ENCODE data around the gene DHCR24.

DHCR24 gene

GRCh38 chr1:54854381-54855020 is 32.5 kb downstream of the DHCR24 start:
- no peak overlapping the region for H3K4me3 ChIP-seq (ENCODE audit: low read length)
- TF ChIP-seq, protein P1, sequence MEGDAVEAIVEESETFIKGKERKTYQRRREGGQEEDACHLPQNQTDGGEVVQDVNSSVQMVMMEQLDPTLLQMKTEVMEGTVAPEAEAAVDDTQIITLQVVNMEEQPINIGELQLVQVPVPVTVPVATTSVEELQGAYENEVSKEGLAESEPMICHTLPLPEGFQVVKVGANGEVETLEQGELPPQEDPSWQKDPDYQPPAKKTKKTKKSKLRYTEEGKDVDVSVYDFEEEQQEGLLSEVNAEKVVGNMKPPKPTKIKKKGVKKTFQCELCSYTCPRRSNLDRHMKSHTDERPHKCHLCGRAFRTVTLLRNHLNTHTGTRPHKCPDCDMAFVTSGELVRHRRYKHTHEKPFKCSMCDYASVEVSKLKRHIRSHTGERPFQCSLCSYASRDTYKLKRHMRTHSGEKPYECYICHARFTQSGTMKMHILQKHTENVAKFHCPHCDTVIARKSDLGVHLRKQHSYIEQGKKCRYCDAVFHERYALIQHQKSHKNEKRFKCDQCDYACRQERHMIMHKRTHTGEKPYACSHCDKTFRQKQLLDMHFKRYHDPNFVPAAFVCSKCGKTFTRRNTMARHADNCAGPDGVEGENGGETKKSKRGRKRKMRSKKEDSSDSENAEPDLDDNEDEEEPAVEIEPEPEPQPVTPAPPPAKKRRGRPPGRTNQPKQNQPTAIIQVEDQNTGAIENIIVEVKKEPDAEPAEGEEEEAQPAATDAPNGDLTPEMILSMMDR (IDR thresholded peaks at IDR 0.05; ENCODE audit: insufficient read depth, low read depth, low read length, missing control alignments), result no peak
- no peak for DNase-seq (ENCODE audit: low read depth)

DNA sequence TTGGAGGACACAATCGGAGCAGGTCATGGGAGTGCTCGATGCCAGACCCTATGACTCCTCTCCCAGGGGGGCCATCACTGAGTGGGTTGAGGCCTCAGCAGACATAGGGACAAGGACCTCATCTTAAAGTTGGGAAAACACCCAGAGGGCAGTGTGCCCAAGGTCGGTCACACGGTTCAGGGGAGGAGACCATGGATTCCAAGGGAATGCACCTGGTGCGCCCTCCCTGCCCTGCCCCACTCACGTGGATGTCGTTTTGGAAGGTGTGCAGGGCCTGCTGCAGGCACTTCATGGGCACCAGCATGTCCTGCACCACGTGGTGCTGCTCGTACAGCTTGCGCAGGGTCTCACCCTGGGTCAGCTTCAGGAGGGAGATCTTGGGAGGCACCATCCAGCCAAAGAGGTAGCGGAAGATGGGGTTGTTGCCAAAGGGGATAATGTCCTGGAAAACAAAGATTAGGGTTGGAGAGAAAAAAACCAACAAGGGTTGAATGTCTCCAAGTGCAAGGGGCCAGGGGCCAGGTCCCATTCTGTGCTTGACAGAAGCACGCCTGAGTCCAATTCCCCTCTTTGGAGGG is 33.1 kb downstream of the DHCR24 start:
- no peak for DNase-seq (ENCODE audit: low read depth)
- H3K4me3 ChIP-seq (ENCODE audit: low read length), result no peak overlapping the region
- TF ChIP-seq, protein P1 (IDR thresholded peaks at IDR 0.05; ENCODE audit: insufficient read depth, low read depth, low read length, missing control alignments), result no peak

- no peak for DNase-seq (ENCODE audit: low read depth)
- TF ChIP-seq, protein P1 (IDR thresholded peaks at IDR 0.05; ENCODE audit: insufficient read depth, low read depth, low read length, missing control alignments), result no peak
- no peak overlapping the region for H3K4me3 ChIP-seq (ENCODE audit: low read length)
These were observed 33.8 kb downstream of the DHCR24 start for GRCh38 chr1:54853096-54853792.

DNA sequence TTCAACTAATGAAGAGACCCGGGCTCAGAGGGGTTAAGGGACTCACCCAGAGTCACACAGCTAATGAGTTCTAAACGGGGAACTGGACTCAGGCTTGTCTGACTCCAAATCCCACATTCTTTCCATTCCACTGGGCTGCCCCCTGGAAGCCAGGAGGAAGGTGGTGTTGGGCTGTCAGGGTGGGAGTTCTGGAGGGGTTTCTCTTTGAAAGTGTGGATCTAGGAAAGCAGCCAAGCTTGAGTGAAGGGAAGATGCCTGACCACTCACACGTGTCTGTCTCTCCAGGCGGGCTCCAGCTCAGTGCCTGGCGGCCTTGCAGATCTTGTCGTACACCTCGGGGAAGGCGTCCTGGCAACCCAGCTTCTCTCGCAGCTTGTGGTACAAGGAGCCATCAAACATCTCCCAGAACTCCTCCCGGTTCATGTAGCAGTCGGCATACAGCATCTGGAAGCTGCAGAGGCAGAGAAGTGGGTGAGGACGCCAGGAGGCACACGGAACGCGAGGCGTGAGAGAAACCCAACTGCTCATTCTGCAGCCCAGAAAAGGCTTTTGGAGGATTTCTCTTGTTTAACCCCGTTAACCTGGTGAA is 35.0 kb downstream of the DHCR24 start:
- TF ChIP-seq, protein P1 (IDR thresholded peaks at IDR 0.05; ENCODE audit: insufficient read depth, low read depth, low read length, missing control alignments), result no peak
- no peak for DNase-seq (ENCODE audit: low read depth)
- H3K4me3 ChIP-seq (ENCODE audit: low read length), result no peak overlapping the region

DNA sequence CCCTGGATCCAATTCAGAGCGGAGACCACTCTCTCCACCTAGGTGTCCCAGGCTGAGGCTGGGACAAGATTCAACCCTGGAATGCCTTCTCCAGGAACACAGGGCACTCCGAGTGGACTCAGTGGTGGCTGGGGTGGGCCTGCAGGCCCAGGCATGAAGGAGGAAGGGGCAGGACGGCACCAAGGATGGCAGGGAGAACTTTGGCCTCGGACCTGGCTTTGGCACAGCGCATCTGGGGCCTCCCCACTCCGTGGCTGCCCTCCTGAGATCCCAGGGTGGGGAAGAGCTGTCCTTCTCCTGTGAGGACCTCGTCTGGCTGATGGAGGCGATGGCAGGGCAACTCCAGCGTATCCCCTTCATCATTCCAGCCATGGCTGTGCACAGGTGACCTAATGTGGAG is 35.6 kb downstream of the DHCR24 start:
- no peak overlapping the region for H3K4me3 ChIP-seq (ENCODE audit: low read length)
- DNase-seq (ENCODE audit: low read depth), result no peak
- TF ChIP-seq, protein P1 (IDR thresholded peaks at IDR 0.05; ENCODE audit: insufficient read depth, low read depth, low read length, missing control alignments), result no peak

DNA sequence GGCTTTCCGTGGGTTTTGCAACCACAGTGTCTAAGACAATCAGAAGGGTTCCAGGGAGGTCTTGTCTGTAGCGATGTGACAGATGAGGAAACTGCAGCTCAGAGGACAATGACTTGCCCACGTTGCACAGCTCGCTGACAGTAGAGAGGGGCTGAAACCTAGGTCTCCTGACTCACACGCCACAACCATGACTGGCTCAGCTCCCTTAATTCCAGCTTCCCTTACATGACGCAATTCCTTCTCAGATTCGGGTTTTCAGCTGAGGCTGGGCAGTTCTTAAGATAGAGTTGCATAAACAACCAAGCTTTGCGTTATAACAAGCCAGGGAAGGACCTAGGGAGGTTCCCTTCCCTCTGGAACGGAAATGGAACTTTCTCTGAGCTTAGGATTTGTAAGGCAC is 36.3 kb downstream of the DHCR24 start:
- no peak overlapping the region for H3K4me3 ChIP-seq (ENCODE audit: low read length)
- peak; percentile 63 for DNase-seq (ENCODE audit: low read depth)
- TF ChIP-seq, protein P1 (IDR thresholded peaks at IDR 0.05; ENCODE audit: insufficient read depth, low read depth, low read length, missing control alignments), result no peak

All from epithelial cell of esophagus (primary cell).